Neural progenitor cell (in vitro differentiated cells): ENCODE results near the gene LTBP1.

Experiments
- EZH2 ChIP-seq: fragments of 200-600 bp; sonication (generic); IDR thresholded peaks from 2 replicates; pipeline ENCODE4 v1.6.1; 2017; ENCODE audit warnings: antibody characterized with exemption, mild to moderate bottlenecking, moderate library complexity
- EZH2phosphoT487 ChIP-seq: fragments of 200-600 bp; sonication (generic); IDR thresholded peaks from 2 replicates; pipeline ENCODE4 v1.6.1; 2017; ENCODE audit warnings: antibody characterized with exemption
- TF ChIP-seq, protein P1 (sequence below): fragments of 200-600 bp; sonication (generic); IDR thresholded peaks from 2 replicates; pipeline ENCODE4 v1.5.1; 2017; ENCODE audit warnings: antibody characterized with exemption, mild to moderate bottlenecking

DNA sequence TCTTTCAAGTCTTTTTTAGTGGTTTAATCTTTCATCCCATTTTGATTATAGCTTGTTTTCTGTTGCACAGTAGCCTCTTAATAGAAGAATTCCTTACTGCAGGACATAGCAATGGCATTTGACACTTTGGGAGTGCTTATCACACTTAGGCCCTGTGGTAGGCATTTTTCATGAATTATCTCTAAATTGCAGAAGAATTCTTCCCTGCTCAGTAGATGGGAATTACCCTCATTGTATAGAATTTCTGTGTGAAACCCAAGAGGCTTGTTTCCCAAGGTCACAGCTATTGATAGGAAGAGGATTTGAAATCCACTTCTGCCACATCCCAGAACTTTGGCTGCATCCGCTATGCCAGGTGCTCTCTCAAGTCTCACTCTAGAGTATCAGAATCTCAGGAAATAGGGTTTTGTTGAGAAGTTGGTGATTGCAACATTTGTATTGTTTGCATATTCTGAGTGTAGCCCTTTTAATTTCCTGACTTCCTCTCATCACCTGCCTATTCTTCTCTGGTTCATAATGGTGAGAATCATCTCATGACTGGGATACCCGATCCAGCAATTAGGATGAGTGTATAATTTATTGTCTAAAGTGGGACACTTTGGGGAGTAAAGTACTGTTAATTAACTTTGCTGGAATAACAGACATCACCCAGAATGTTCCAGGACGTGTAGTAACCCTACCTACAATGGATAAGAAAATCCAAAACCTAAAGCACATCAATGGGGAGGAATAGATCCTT is 274.5 kb downstream of the LTBP1 start:
- TF ChIP-seq, protein P1, sequence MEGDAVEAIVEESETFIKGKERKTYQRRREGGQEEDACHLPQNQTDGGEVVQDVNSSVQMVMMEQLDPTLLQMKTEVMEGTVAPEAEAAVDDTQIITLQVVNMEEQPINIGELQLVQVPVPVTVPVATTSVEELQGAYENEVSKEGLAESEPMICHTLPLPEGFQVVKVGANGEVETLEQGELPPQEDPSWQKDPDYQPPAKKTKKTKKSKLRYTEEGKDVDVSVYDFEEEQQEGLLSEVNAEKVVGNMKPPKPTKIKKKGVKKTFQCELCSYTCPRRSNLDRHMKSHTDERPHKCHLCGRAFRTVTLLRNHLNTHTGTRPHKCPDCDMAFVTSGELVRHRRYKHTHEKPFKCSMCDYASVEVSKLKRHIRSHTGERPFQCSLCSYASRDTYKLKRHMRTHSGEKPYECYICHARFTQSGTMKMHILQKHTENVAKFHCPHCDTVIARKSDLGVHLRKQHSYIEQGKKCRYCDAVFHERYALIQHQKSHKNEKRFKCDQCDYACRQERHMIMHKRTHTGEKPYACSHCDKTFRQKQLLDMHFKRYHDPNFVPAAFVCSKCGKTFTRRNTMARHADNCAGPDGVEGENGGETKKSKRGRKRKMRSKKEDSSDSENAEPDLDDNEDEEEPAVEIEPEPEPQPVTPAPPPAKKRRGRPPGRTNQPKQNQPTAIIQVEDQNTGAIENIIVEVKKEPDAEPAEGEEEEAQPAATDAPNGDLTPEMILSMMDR: no peak
- TF ChIP-seq EZH2 (no peak), EZH2phosphoT487 (no peak)
